Measurements from ENCODE around the gene ARHGAP44. TPM values are rescaled to one million over a fixed set of nuclear protein-coding genes. Genes with fewer than 3 reads are reported as not detected.

ARHGAP44 gene
- total RNA-seq (100 to 1,000 TPM in 1 of 5 donors, 10 to 100 TPM in 1, 1 to 10 TPM in 3; 4.7 to 239 (median 9.5) TPM), polyA plus RNA-seq (1 to 10 TPM; 2.8 to 6.0 (median 4.9) TPM)
- long read RNA-seq, donor 1, full-length matches to known transcripts = 1 of 1 reads
- long read RNA-seq, donor 1, partial matches to known transcripts = 0 of 1 reads
- long read RNA-seq, donor 1, other reads (novel, unspliced or antisense) = 0 of 1 reads
- long read RNA-seq, donor 2, full-length matches to known transcripts = 5 of 5 reads
- long read RNA-seq, donor 2, partial matches to known transcripts = 0 of 5 reads
- long read RNA-seq, donor 2, other reads (novel, unspliced or antisense) = 0 of 5 reads
- long read RNA-seq, donor 3, full-length matches to known transcripts = 1 of 1 reads
- long read RNA-seq, donor 3, partial matches to known transcripts = 0 of 1 reads
- long read RNA-seq, donor 3, other reads (novel, unspliced or antisense) = 0 of 1 reads
- long read RNA-seq, donor 4 = 0 reads
- long read RNA-seq, donor 5, full-length matches to known transcripts = 2 of 7 reads
- long read RNA-seq, donor 5, partial matches to known transcripts = 5 of 7 reads
- long read RNA-seq, donor 5, other reads (novel, unspliced or antisense) = 0 of 7 reads
- long read RNA-seq, donor 6, full-length matches to known transcripts = 7 of 47 reads
- long read RNA-seq, donor 6, partial matches to known transcripts = 32 of 47 reads
- long read RNA-seq, donor 6, other reads (novel, unspliced or antisense) = 8 of 47 reads
- long read RNA-seq, donor 7, full-length matches to known transcripts = 2 of 2 reads
- long read RNA-seq, donor 7, partial matches to known transcripts = 0 of 2 reads
- long read RNA-seq, donor 7, other reads (novel, unspliced or antisense) = 0 of 2 reads
- long read RNA-seq, donor 8, full-length matches to known transcripts = 3 of 3 reads
- long read RNA-seq, donor 8, partial matches to known transcripts = 0 of 3 reads
- long read RNA-seq, donor 8, other reads (novel, unspliced or antisense) = 0 of 3 reads
- long read RNA-seq, donor 9, full-length matches to known transcripts = 5 of 5 reads
- long read RNA-seq, donor 9, partial matches to known transcripts = 0 of 5 reads
- long read RNA-seq, donor 9, other reads (novel, unspliced or antisense) = 0 of 5 reads
- long read RNA-seq, donor 10, full-length matches to known transcripts = 2 of 2 reads
- long read RNA-seq, donor 10, partial matches to known transcripts = 0 of 2 reads
- long read RNA-seq, donor 10, other reads (novel, unspliced or antisense) = 0 of 2 reads

DNA sequence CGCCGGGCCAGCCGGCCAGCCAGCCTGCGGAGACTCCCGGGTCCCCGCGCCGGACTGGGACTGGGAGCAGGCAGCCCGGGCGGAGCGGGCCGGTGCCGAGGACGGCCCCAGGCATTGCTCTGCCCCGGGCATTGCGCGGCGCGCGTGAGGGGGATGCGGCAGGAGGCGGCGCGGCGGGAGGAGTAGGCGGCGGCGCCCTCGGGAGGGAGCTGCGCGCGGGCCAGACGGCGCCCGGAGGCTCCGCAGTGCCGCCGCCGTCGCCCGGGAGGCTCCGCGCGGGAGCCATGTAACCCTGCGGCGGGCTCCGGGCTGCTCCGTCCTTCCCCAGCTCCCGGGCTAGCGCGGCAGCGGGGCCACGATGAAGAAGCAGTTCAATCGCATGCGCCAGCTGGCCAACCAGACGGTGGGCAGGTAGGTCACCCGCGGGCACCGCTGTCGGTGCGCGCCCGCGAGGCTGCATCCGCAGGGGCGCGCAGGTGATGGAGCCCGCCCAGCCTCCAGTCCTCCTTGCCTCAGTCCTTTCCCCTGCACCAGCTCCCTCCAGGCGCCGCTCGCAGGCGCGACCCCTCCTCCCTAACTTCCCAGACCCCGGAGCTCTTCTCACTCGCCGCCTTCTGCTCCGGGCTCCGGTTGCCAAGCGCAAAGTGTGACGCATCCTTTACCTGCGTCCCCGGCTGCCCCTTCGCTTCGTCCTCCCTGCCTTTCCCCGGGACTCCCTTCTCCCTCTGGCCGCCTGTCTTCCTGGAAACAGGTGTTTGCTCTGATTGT is at the start of gene ARHGAP44:
Gene ARHGAP44 (plus strand): TSS at position 18 of the 768 bp plus-strand sequence. CDS start 341 bp downstream, at position 359.
- peak; percentile 73 to 90 for DNase-seq
- H3K36me3 ChIP-seq = no peaks in the 10 kb centered on the region
- peak within 1 kb of the TSS; percentile 71 to 92 (median 84) for H3K4me3 ChIP-seq
- peaks cover 0 to 43% (median 0%) of the 10 kb centered on the region in 3 donors for H3K27me3 ChIP-seq
- peak in 2 of 3 donors; percentile 25 to 58 for TF ChIP-seq POLR2AphosphoS5 (IDR thresholded peaks at IDR 0.05)
- TF ChIP-seq CTCF (IDR thresholded peaks at IDR 0.05) = no peak
- peaks cover 0 to 22% (median 16%) of the 10 kb centered on the region in 4 donors for H3K4me1 ChIP-seq
- H3K27ac ChIP-seq = peak within 1 kb of the TSS; percentile 72 to 86 (median 81)
- intact Hi-C loops (cut with DNase I; ENCODE audit: low total_unique reads) = no loop called here
- WGBS, 5 donors = 1 to 2% (median 1%) methylated on average over 25 to 82 of the region's 86 CpGs
- no peaks in the 10 kb centered on the region for H3K9me3 ChIP-seq

- Histone ChIP-seq H3K9me3 (no peaks in the 10 kb centered on the region), H3K36me3 (peaks cover 0 to 15% (median 2%) of the 10 kb centered on the region in 4 donors), H3K27me3 (no peaks in the 10 kb centered on the region), H3K4me3 (no peak overlapping the region), H3K27ac (no peak overlapping the region), H3K4me1 (peaks cover 15 to 40% (median 23%) of the 10 kb centered on the region in 4 donors)
- WGBS, 5 donors = 71 to 77% (median 73%) methylated on average over 4 of the region's 4 CpGs
- TF ChIP-seq POLR2A (IDR thresholded peaks at IDR 0.05) (no peak), CTCF (IDR thresholded peaks at IDR 0.05) (no peak), EP300 (IDR thresholded peaks at IDR 0.05) (no peak), POLR2AphosphoS5 (IDR thresholded peaks at IDR 0.05) (no peak)
- intact Hi-C loops (cut with DNase I; ENCODE audit: low total_unique reads) = no loop called here
- no peak for DNase-seq
Measured at GRCh38 chr17:12739500-12739899, 49.8 kb upstream of the ARHGAP44 start.

GRCh38 chr17:12743046-12743445 is 46.3 kb upstream of the ARHGAP44 start:
- intact Hi-C loops (cut with DNase I; ENCODE audit: low total_unique reads) = no loop called here
- DNase-seq = no peak
- no peak overlapping the region for H3K4me3 ChIP-seq
- peak overlapping the region in 2 of 5 donors; percentile 0 to 38 for H3K27ac ChIP-seq
- no peaks in the 10 kb centered on the region for H3K9me3 ChIP-seq
- peaks cover 0 to 4% (median 0%) of the 10 kb centered on the region in 4 donors for H3K36me3 ChIP-seq
- H3K4me1 ChIP-seq = peaks cover 19 to 48% (median 25%) of the 10 kb centered on the region in 4 donors
- TF ChIP-seq EP300 (IDR thresholded peaks at IDR 0.05) (no peak), CTCF (IDR thresholded peaks at IDR 0.05) (no peak), POLR2AphosphoS5 (IDR thresholded peaks at IDR 0.05) (peak in 1 of 3 donors; percentile 58), POLR2A (IDR thresholded peaks at IDR 0.05) (no peak)
- H3K27me3 ChIP-seq = no peaks in the 10 kb centered on the region
- 32 to 63% (median 33%) methylated on average over 3 of the region's 3 CpGs for WGBS, 5 donors

All from stomach (tissue), 19 donors.